ENCODE data around the gene NCDN.
"Not testable (repeated sequence)": the region's sequence is repeated elsewhere in the genome, so short reads cannot be mapped to it uniquely, and the experiment has no call there.

NCDN gene

DNA sequence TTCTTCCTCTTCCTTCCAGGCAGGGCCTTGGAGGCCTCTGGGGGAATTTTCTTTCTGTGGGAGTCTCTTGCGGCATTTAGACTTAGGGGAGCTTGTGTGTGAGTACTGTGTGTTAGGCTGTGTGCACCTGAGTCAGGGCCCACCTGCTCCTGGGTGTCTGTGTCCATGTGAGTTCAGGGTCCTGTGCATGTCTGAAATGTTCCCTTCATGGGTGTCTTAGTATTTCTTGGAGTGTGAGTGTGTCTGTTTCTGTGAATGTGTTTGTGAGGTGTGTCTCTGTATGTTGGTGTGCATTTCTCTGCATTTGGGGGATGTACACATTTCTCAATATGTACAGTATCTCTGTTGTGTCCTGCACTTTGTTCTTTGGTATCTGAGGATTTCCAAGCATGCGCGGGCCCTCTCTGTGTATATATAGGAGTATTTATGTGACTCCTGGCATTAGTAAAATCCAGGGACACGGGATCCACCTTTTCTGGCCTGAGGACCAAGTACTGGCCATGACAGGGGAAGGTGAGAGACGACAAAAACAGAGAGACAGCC, 17.9 kb downstream of the NCDN start:
- no peak overlapping the region for H3K4me2 ChIP-seq (ENCODE audit: low read length, poor library complexity, severe bottlenecking)
- H2BK15ac ChIP-seq (ENCODE audit: low read depth, poor library complexity, severe bottlenecking), result no peak overlapping the region
- H3K27ac ChIP-seq (ENCODE audit: low read length, poor library complexity, severe bottlenecking), result no peak overlapping the region
- no peak overlapping the region for H2AK5ac ChIP-seq (ENCODE audit: low read length, severe bottlenecking)
- H3K9ac ChIP-seq (ENCODE audit: low read length), result no peak overlapping the region
- H3K27me3 ChIP-seq (ENCODE audit: control insufficient read depth in 1 of 2, insufficient read depth in 1 of 2, low read length in 2 of 2), result peaks cover 65% of the 10 kb centered on the region in 2 experiments
- H3K14ac ChIP-seq (ENCODE audit: low read length in 2 of 2), result no peak overlapping the region
- H3K18ac ChIP-seq (ENCODE audit: low read depth in 1 of 2, low read length in 2 of 2), result no peak overlapping the region
- H3K23ac ChIP-seq (ENCODE audit: low read length in 2 of 2), result no peak overlapping the region
- H4K91ac ChIP-seq (ENCODE audit: low read length), result no peak overlapping the region
- DNase-seq, result no peak
- H4K8ac ChIP-seq (ENCODE audit: low read length), result no peak overlapping the region
- H3K36me3 ChIP-seq (ENCODE audit: control insufficient read depth in 1 of 2, insufficient read depth in 2 of 2, low read depth in 1 of 2, low read length in 2 of 2), result peaks cover 0 to 4% of the 10 kb centered on the region in 2 experiments
- H2BK12ac ChIP-seq (ENCODE audit: low read length in 2 of 2), result no peak overlapping the region
- no peak overlapping the region for H2BK5ac ChIP-seq (ENCODE audit: low read depth, low read length, poor library complexity, severe bottlenecking)
- H2AFZ ChIP-seq (ENCODE audit: low read depth, low read length), result no peak overlapping the region
- H3K4me1 ChIP-seq (ENCODE audit: control insufficient read depth, insufficient read depth, low read depth, low read length), result peaks cover 22% of the 10 kb centered on the region
- no peak overlapping the region for H3K4ac ChIP-seq (ENCODE audit: low read depth in 1 of 2, low read length in 2 of 2)
- H2BK120ac ChIP-seq (ENCODE audit: low read depth, low read length), result no peak overlapping the region
- H3K4me3 ChIP-seq (ENCODE audit: insufficient read depth in 1 of 2, low read depth in 1 of 2, low read length in 2 of 2), result no peak overlapping the region
- no peaks in the 10 kb centered on the region for H3K79me1 ChIP-seq (replicated peaks; ENCODE audit: low read length, poor library complexity, severe bottlenecking)
- WGBS, result 92% methylated on average over 5 of the region's 5 CpGs
- H3K9me3 ChIP-seq (ENCODE audit: control insufficient read depth, low read length), result no peaks in the 10 kb centered on the region

GRCh38 chr1:35576061-35576765, 18.6 kb downstream of the NCDN start:
- peaks cover 0 to 4% of the 10 kb centered on the region in 2 experiments for H3K36me3 ChIP-seq (ENCODE audit: control insufficient read depth in 1 of 2, insufficient read depth in 2 of 2, low read depth in 1 of 2, low read length in 2 of 2)
- H3K14ac ChIP-seq (ENCODE audit: low read length in 2 of 2), result no peak overlapping the region
- H3K23ac ChIP-seq (ENCODE audit: low read length in 2 of 2), result peak overlapping the region in 1 of 2 experiments; percentile 31
- no peak overlapping the region for H4K8ac ChIP-seq (ENCODE audit: low read length)
- H2BK15ac ChIP-seq (ENCODE audit: low read depth, poor library complexity, severe bottlenecking), result peak overlapping the region; percentile 36
- H2AK5ac ChIP-seq (ENCODE audit: low read length, severe bottlenecking), result no peak overlapping the region
- H3K4me2 ChIP-seq (ENCODE audit: low read length, poor library complexity, severe bottlenecking), result no peak overlapping the region
- no peak overlapping the region for H3K4me3 ChIP-seq (ENCODE audit: insufficient read depth in 1 of 2, low read depth in 1 of 2, low read length in 2 of 2)
- no peak overlapping the region for H3K18ac ChIP-seq (ENCODE audit: low read depth in 1 of 2, low read length in 2 of 2)
- peaks cover 22% of the 10 kb centered on the region for H3K4me1 ChIP-seq (ENCODE audit: control insufficient read depth, insufficient read depth, low read depth, low read length)
- peaks cover 60 to 65% of the 10 kb centered on the region in 2 experiments for H3K27me3 ChIP-seq (ENCODE audit: control insufficient read depth in 1 of 2, insufficient read depth in 1 of 2, low read length in 2 of 2)
- peak overlapping the region in 1 of 2 experiments; percentile 24 for H2BK12ac ChIP-seq (ENCODE audit: low read length in 2 of 2)
- DNase-seq, result no peak
- no peak overlapping the region for H2AFZ ChIP-seq (ENCODE audit: low read depth, low read length)
- H3K9me3 ChIP-seq (ENCODE audit: control insufficient read depth, low read length), result no peaks in the 10 kb centered on the region
- H3K9ac ChIP-seq (ENCODE audit: low read length), result no peak overlapping the region
- H2BK120ac ChIP-seq (ENCODE audit: low read depth, low read length), result no peak overlapping the region
- H2BK5ac ChIP-seq (ENCODE audit: low read depth, low read length, poor library complexity, severe bottlenecking), result no peak overlapping the region
- H3K4ac ChIP-seq (ENCODE audit: low read depth in 1 of 2, low read length in 2 of 2), result no peak overlapping the region
- WGBS, result 40% methylated on average over 6 of the region's 10 CpGs
- no peak overlapping the region for H3K27ac ChIP-seq (ENCODE audit: low read length, poor library complexity, severe bottlenecking)
- H4K91ac ChIP-seq (ENCODE audit: low read length), result no peak overlapping the region
- H3K79me1 ChIP-seq (replicated peaks; ENCODE audit: low read length, poor library complexity, severe bottlenecking), result no peaks in the 10 kb centered on the region

- not testable (repeated sequence) for H2AFZ ChIP-seq (ENCODE audit: low read depth, low read length); H2AK5ac ChIP-seq (ENCODE audit: low read length, severe bottlenecking); H3K36me3 ChIP-seq (ENCODE audit: control insufficient read depth in 1 of 2, insufficient read depth in 2 of 2, low read depth in 1 of 2, low read length in 2 of 2); H3K4ac ChIP-seq (ENCODE audit: low read depth in 1 of 2, low read length in 2 of 2); H4K8ac ChIP-seq (ENCODE audit: low read length); DNase-seq; H3K27ac ChIP-seq (ENCODE audit: low read length, poor library complexity, severe bottlenecking); H3K9me3 ChIP-seq (ENCODE audit: control insufficient read depth, low read length); H2BK120ac ChIP-seq (ENCODE audit: low read depth, low read length); H3K79me1 ChIP-seq (replicated peaks; ENCODE audit: low read length, poor library complexity, severe bottlenecking); H2BK12ac ChIP-seq (ENCODE audit: low read length in 2 of 2); H3K23ac ChIP-seq (ENCODE audit: low read length in 2 of 2); H2BK5ac ChIP-seq (ENCODE audit: low read depth, low read length, poor library complexity, severe bottlenecking); H3K14ac ChIP-seq (ENCODE audit: low read length in 2 of 2); H2BK15ac ChIP-seq (ENCODE audit: low read depth, poor library complexity, severe bottlenecking); H3K18ac ChIP-seq (ENCODE audit: low read depth in 1 of 2, low read length in 2 of 2); H3K4me2 ChIP-seq (ENCODE audit: low read length, poor library complexity, severe bottlenecking); H4K91ac ChIP-seq (ENCODE audit: low read length); H3K9ac ChIP-seq (ENCODE audit: low read length); H3K4me3 ChIP-seq (ENCODE audit: insufficient read depth in 1 of 2, low read depth in 1 of 2, low read length in 2 of 2)
- WGBS, result 9% methylated on average over 20 of the region's 37 CpGs
- Histone ChIP-seq H3K27me3 (ENCODE audit: control insufficient read depth in 1 of 2, insufficient read depth in 1 of 2, low read length in 2 of 2) (peaks cover 55 to 60% of the 10 kb centered on the region in 2 experiments), H3K4me1 (ENCODE audit: control insufficient read depth, insufficient read depth, low read depth, low read length) (peaks cover 22% of the 10 kb centered on the region)
Measured at GRCh38 chr1:35576766-35577070, 19.1 kb downstream of the NCDN start.

GRCh38 chr1:35577071-35577998, 19.7 kb downstream of the NCDN start:
- Histone ChIP-seq H4K8ac (ENCODE audit: low read length) (peak overlapping the region; percentile 94), H2BK5ac (ENCODE audit: low read depth, low read length, poor library complexity, severe bottlenecking) (no peak overlapping the region), H3K4ac (ENCODE audit: low read depth in 1 of 2, low read length in 2 of 2) (peak overlapping the region in 1 of 2 experiments; percentile 47), H2BK120ac (ENCODE audit: low read depth, low read length) (peak overlapping the region; percentile 27), H3K27ac (ENCODE audit: low read length, poor library complexity, severe bottlenecking) (no peak overlapping the region), H3K4me1 (ENCODE audit: control insufficient read depth, insufficient read depth, low read depth, low read length) (peaks cover 22% of the 10 kb centered on the region), H3K14ac (ENCODE audit: low read length in 2 of 2) (peak overlapping the region in 1 of 2 experiments; percentile 73), H3K36me3 (ENCODE audit: control insufficient read depth in 1 of 2, insufficient read depth in 2 of 2, low read depth in 1 of 2, low read length in 2 of 2) (peaks cover 0 to 4% of the 10 kb centered on the region in 2 experiments), H2BK15ac (ENCODE audit: low read depth, poor library complexity, severe bottlenecking) (no peak overlapping the region), H3K4me3 (ENCODE audit: insufficient read depth in 1 of 2, low read depth in 1 of 2, low read length in 2 of 2) (peak overlapping the region; percentile 48 to 64), H3K4me2 (ENCODE audit: low read length, poor library complexity, severe bottlenecking) (peak overlapping the region; percentile 66), H2AK5ac (ENCODE audit: low read length, severe bottlenecking) (no peak overlapping the region), H4K91ac (ENCODE audit: low read length) (peak overlapping the region; percentile 74), H3K9ac (ENCODE audit: low read length) (peak overlapping the region; percentile 51), H3K27me3 (ENCODE audit: control insufficient read depth in 1 of 2, insufficient read depth in 1 of 2, low read length in 2 of 2) (peaks cover 49 to 54% of the 10 kb centered on the region in 2 experiments), H2BK12ac (ENCODE audit: low read length in 2 of 2) (no peak overlapping the region), H3K23ac (ENCODE audit: low read length in 2 of 2) (no peak overlapping the region), H3K9me3 (ENCODE audit: control insufficient read depth, low read length) (no peaks in the 10 kb centered on the region), H3K18ac (ENCODE audit: low read depth in 1 of 2, low read length in 2 of 2) (peak overlapping the region; percentile 70 to 77), H3K79me1 (replicated peaks; ENCODE audit: low read length, poor library complexity, severe bottlenecking) (no peaks in the 10 kb centered on the region), H2AFZ (ENCODE audit: low read depth, low read length) (peak overlapping the region; percentile 31)
- peak; percentile 37 for DNase-seq
- 9% methylated on average over 67 of the region's 70 CpGs for WGBS

All from mesenchymal stem cell (in vitro differentiated cells and primary cell).